ENCODE measurements around the gene HAVCR1.
A peak's percentile ranks its signal among the peaks of the same experiment; 100 is the strongest.
"Not testable (repeated sequence)": the region's sequence is repeated elsewhere in the genome, so short reads cannot be mapped to it uniquely, and the experiment has no call there.

The HAVCR1 gene

GRCh38 chr5:157046041-157046440 lies 12.9 kb downstream of the HAVCR1 start:
- peaks cover 2% of the 10 kb centered on the region for H3K9me3 ChIP-seq (ENCODE audit: severe bottlenecking)
- no peak overlapping the region for H3K4me3 ChIP-seq (ENCODE audit: severe bottlenecking)
- TF ChIP-seq, protein P1, sequence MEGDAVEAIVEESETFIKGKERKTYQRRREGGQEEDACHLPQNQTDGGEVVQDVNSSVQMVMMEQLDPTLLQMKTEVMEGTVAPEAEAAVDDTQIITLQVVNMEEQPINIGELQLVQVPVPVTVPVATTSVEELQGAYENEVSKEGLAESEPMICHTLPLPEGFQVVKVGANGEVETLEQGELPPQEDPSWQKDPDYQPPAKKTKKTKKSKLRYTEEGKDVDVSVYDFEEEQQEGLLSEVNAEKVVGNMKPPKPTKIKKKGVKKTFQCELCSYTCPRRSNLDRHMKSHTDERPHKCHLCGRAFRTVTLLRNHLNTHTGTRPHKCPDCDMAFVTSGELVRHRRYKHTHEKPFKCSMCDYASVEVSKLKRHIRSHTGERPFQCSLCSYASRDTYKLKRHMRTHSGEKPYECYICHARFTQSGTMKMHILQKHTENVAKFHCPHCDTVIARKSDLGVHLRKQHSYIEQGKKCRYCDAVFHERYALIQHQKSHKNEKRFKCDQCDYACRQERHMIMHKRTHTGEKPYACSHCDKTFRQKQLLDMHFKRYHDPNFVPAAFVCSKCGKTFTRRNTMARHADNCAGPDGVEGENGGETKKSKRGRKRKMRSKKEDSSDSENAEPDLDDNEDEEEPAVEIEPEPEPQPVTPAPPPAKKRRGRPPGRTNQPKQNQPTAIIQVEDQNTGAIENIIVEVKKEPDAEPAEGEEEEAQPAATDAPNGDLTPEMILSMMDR (IDR thresholded peaks at IDR 0.05; ENCODE audit: poor library complexity, severe bottlenecking): no peak
- no peaks in the 10 kb centered on the region for H3K27me3 ChIP-seq (ENCODE audit: insufficient read depth, poor library complexity, severe bottlenecking)
- H3K27ac ChIP-seq (ENCODE audit: poor library complexity, severe bottlenecking): no peak overlapping the region
- H3K36me3 ChIP-seq (ENCODE audit: low read depth): no peaks in the 10 kb centered on the region
- DNase-seq (ENCODE audit: low spot score) (no peak), ATAC-seq (ENCODE audit: low read depth) (peak; percentile 28; the same call in 1 of the 3 replicates)
- H3K4me1 ChIP-seq (ENCODE audit: insufficient read depth, poor library complexity, severe bottlenecking): peaks cover 6% of the 10 kb centered on the region

DNA sequence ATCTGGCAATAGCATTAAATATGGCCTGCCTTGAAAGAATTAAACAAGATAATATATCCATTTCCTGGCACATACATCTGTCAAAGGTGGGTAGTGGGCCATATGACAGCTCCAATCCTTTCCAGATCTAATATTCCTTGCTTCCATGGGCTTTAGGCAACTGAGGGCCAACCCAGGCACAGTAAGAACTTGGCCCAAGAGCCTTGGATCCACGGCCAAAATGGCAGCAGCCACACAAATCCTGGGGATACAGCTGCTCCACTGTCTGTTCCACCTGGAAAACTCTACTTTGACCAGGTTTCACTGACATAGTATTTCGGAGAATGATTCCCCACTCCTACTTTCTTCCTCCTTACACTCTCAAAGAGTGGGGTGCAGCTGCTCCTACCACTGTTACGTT lies 13.3 kb downstream of the HAVCR1 start:
- no peaks in the 10 kb centered on the region for H3K27me3 ChIP-seq (ENCODE audit: insufficient read depth, poor library complexity, severe bottlenecking)
- TF ChIP-seq, protein P1 (IDR thresholded peaks at IDR 0.05; ENCODE audit: poor library complexity, severe bottlenecking): no peak
- no peak for ATAC-seq (ENCODE audit: low read depth)
- no peak overlapping the region for H3K4me3 ChIP-seq (ENCODE audit: severe bottlenecking)
- no peaks in the 10 kb centered on the region for H3K36me3 ChIP-seq (ENCODE audit: low read depth)
- H3K27ac ChIP-seq (ENCODE audit: poor library complexity, severe bottlenecking): no peak overlapping the region
- no peak for DNase-seq (ENCODE audit: low spot score)
- H3K9me3 ChIP-seq (ENCODE audit: severe bottlenecking): peaks cover 2% of the 10 kb centered on the region
- H3K4me1 ChIP-seq (ENCODE audit: insufficient read depth, poor library complexity, severe bottlenecking): peaks cover 6% of the 10 kb centered on the region

GRCh38 chr5:157038568-157039187 lies 20.2 kb downstream of the HAVCR1 start:
- no peak for ATAC-seq (ENCODE audit: low read depth)
- Histone ChIP-seq H3K27ac (ENCODE audit: poor library complexity, severe bottlenecking) (no peak overlapping the region), H3K36me3 (ENCODE audit: low read depth) (no peaks in the 10 kb centered on the region), H3K4me1 (ENCODE audit: insufficient read depth, poor library complexity, severe bottlenecking) (no peaks in the 10 kb centered on the region), H3K9me3 (ENCODE audit: severe bottlenecking) (no peaks in the 10 kb centered on the region), H3K27me3 (ENCODE audit: insufficient read depth, poor library complexity, severe bottlenecking) (no peaks in the 10 kb centered on the region), H3K4me3 (ENCODE audit: severe bottlenecking) (no peak overlapping the region)
- DNase-seq (ENCODE audit: low spot score): no peak
- TF ChIP-seq, protein P1 (IDR thresholded peaks at IDR 0.05; ENCODE audit: poor library complexity, severe bottlenecking): no peak

DNA sequence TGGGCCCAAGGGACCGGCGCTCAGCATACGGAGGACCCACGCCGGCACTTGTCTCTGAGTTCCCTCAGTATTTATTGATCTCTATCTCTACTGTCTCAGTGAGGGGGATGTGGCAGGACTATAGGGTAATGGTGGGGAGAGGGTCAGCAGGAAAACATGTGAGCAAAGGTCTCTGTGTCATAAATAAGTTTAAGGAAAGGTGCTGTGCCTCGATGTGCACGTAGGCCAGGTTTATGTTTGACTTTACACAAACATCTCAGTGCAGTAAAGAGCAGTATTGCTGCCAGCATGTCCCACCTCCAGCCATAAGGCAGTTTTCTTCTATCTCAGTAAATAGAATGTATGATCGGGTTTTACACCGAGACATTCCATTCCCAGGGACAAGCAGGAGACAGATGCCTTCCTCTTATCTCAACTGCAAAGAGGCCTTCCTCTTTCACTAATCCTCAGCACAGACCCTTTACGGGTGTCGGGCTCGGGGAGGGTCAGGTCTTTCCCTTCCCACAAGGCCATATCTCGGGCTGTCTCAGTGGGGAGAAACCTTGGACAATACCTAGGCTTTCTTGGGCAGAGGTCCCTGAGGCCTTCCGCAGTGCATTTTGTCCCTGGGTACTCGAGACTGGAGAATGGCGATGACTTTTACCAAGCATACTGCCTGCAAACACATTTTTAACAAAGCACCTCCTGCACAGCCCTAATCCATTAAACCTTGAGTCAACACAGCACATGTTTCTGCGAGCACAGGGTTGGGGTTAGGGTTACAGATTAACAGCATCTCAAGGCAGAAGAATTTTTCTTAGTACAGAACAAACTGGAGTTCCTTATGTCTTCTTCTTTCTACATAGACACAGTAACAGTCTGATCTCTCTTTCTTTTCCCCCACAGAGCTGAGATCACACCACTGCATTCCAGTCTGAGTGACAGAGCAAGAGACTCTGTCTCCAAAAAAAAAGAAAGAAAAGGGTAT lies 24.5 kb downstream of the HAVCR1 start:
- not testable (repeated sequence) for H3K9me3 ChIP-seq (ENCODE audit: severe bottlenecking); DNase-seq (ENCODE audit: low spot score); H3K4me1 ChIP-seq (ENCODE audit: insufficient read depth, poor library complexity, severe bottlenecking); H3K27me3 ChIP-seq (ENCODE audit: insufficient read depth, poor library complexity, severe bottlenecking); H3K4me3 ChIP-seq (ENCODE audit: severe bottlenecking); H3K27ac ChIP-seq (ENCODE audit: poor library complexity, severe bottlenecking); H3K36me3 ChIP-seq (ENCODE audit: low read depth); ATAC-seq (ENCODE audit: low read depth)

DNA sequence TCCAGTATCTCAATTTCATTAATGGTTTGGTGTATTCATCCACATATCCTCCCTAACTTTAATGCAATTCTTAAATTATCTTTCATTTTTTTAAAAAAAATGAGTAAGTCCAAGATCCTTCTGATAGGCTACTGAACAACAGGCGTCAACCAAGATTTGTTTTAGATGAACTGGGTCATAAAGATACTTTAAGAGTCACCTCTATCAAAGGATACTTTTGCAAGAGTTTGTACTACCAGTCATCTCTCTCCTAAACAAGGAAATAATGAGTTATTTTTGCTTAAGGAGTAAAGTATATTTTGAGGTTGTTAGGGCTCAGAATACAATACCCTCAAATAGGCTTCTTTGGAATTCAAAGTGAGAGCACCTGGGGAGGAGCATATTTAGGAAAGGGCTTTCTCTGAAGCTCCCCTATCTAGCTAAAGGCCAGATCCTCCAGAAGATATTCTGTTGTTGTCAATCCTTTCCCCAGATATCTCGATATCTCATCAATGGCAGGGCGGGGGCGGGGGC lies 25.8 kb downstream of the HAVCR1 start:
- H3K36me3 ChIP-seq (ENCODE audit: low read depth): no peaks in the 10 kb centered on the region
- ATAC-seq (ENCODE audit: low read depth): no peak

More for the DNA sequence above, 25.8 kb downstream of the HAVCR1 start:
- no peak for DNase-seq (ENCODE audit: low spot score)
- no peaks in the 10 kb centered on the region for H3K9me3 ChIP-seq (ENCODE audit: severe bottlenecking)
- no peak overlapping the region for H3K4me3 ChIP-seq (ENCODE audit: severe bottlenecking)
- H3K27ac ChIP-seq (ENCODE audit: poor library complexity, severe bottlenecking): no peak overlapping the region
- TF ChIP-seq, protein P1 (IDR thresholded peaks at IDR 0.05; ENCODE audit: poor library complexity, severe bottlenecking): no peak
- no peaks in the 10 kb centered on the region for H3K27me3 ChIP-seq (ENCODE audit: insufficient read depth, poor library complexity, severe bottlenecking)
- no peaks in the 10 kb centered on the region for H3K4me1 ChIP-seq (ENCODE audit: insufficient read depth, poor library complexity, severe bottlenecking)
